GM23338 (cell line): ENCODE data around the gene TFPI. TPM values are rescaled to one million over a fixed set of nuclear protein-coding genes. Genes with fewer than 3 reads are reported as not detected.

ENCODE experiments used
- ATAC-seq: fragments of 200-7000 bp; cut with Tn5 transposase; 3 replicates; pipeline ENCODE4 v1.9.1; 2020
- DNase-seq: peaks from one replicate; pipeline ENCODE4 v3.0.0-alpha.2; 2015; ENCODE audit warnings: low spot score
- H2AFZ ChIP-seq: fragments of 200-600 bp; sonication (generic); 2 replicates; pipeline ENCODE4 v1.8.0; 2016; ENCODE audit warnings: antibody characterized with exemption, mild to moderate bottlenecking, moderate library complexity
- H3F3A ChIP-seq: fragments of 200-600 bp; sonication (generic); replicated peaks from 2 replicates; pipeline ENCODE4 v1.8.0; 2017; ENCODE audit warnings: antibody characterized with exemption, mixed run types, low read depth
- H3K27ac ChIP-seq: fragments of 200-600 bp; sonication (generic); 2 replicates; pipeline ENCODE4 v1.6.1; 2016; ENCODE audit warnings: low read depth
- H3K27me3 ChIP-seq: fragments of 200-600 bp; sonication (generic); 2 replicates; pipeline ENCODE4 v1.8.0; 2016; ENCODE audit warnings: mild to moderate bottlenecking, mixed run types, moderate library complexity; ENCODE audit not compliant: insufficient read depth
- H3K36me3 ChIP-seq: fragments of 200-600 bp; sonication (generic); 2 replicates; pipeline ENCODE4 v1.8.0; 2016; ENCODE audit warnings: mild to moderate bottlenecking; ENCODE audit not compliant: insufficient read depth
- H3K4me1 ChIP-seq: fragments of 200-600 bp; sonication (generic); 2 replicates; pipeline ENCODE4 v1.8.0; 2016; ENCODE audit warnings: mild to moderate bottlenecking, moderate library complexity; ENCODE audit not compliant: insufficient read depth
- H3K4me2 ChIP-seq: fragments of 200-600 bp; sonication (generic); 2 replicates; pipeline ENCODE4 v1.7.1; 2017; ENCODE audit warnings: mixed run types
- H3K4me3 ChIP-seq: fragments of 200-600 bp; sonication (generic); 2 replicates; pipeline ENCODE4 v1.6.1; 2016; ENCODE audit warnings: mixed run types
- H3K79me2 ChIP-seq: fragments of 200-600 bp; sonication (generic); replicated peaks from 2 replicates; pipeline ENCODE4 v1.8.0; 2017; ENCODE audit warnings: mild to moderate bottlenecking; ENCODE audit not compliant: insufficient read depth
- H3K9me2 ChIP-seq: fragments of 200-600 bp; sonication (generic); 2 replicates; pipeline ENCODE4 v1.8.0; 2017; ENCODE audit not compliant: insufficient read depth
- H4K20me1 ChIP-seq: fragments of 200-600 bp; sonication (generic); replicated peaks from 2 replicates; pipeline ENCODE4 v1.8.0; 2017; ENCODE audit warnings: mild to moderate bottlenecking; ENCODE audit not compliant: insufficient read depth
- H3K27ac Mint-ChIP-seq: 2 replicates; pipeline ENCODE4 v1.8.0; 2020; ENCODE audit warnings: inconsistent platforms, mild to moderate bottlenecking, moderate library complexity, mixed read lengths
- H3K27me3 Mint-ChIP-seq: 3 replicates; pipeline ENCODE4 v1.8.0; 2022; ENCODE audit warnings: low read depth, mild to moderate bottlenecking, moderate library complexity, mixed read lengths, inconsistent platforms; ENCODE audit not compliant: insufficient read depth, poor library complexity
- H3K36me3 Mint-ChIP-seq: 3 replicates; pipeline ENCODE4 v1.8.0; 2021; ENCODE audit warnings: low read depth, mild to moderate bottlenecking, inconsistent platforms, moderate library complexity, mixed read lengths
- H3K4me1 Mint-ChIP-seq: 3 replicates; pipeline ENCODE4 v1.8.0; 2020; ENCODE audit warnings: mild to moderate bottlenecking, inconsistent platforms, mixed read lengths
- H3K4me3 Mint-ChIP-seq: 3 replicates; pipeline ENCODE4 v1.8.0; 2021; ENCODE audit warnings: moderate library complexity, mild to moderate bottlenecking, inconsistent platforms, mixed read lengths
- H3K9me3 Mint-ChIP-seq: 3 replicates; pipeline ENCODE4 v1.8.0; 2020; ENCODE audit warnings: moderate library complexity, mild to moderate bottlenecking, inconsistent platforms, mixed read lengths
- CREB1 ChIP-seq: fragments of 250-450 bp; sonication (Bioruptor Pico); IDR thresholded peaks from 2 replicates; pipeline ENCODE4 v1.5.0; 2020; ENCODE audit warnings: low read depth, mild to moderate bottlenecking, moderate library complexity
- EZH2phosphoT487 ChIP-seq: fragments of 200-600 bp; sonication (generic); IDR thresholded peaks from one replicate; pipeline ENCODE4 v1.8.1; 2018; ENCODE audit warnings: antibody characterized with exemption; ENCODE audit not compliant: unreplicated experiment
- NANOG ChIP-seq: IDR thresholded peaks from 2 replicates; pipeline ENCODE4 v1.6.1; 2016; ENCODE audit warnings: antibody characterized with exemption, borderline replicate concordance
- STAT1 ChIP-seq: IDR thresholded peaks from one replicate; pipeline ENCODE4 v1.6.1; 2016; ENCODE audit warnings: antibody characterized with exemption; ENCODE audit not compliant: unreplicated experiment
- ZNF114 ChIP-seq: fragments of 250-450 bp; sonication (Bioruptor Pico); IDR thresholded peaks from 2 replicates; pipeline ENCODE4 v1.5.0; 2020; ENCODE audit warnings: mild to moderate bottlenecking, moderate library complexity
- ZNF331 ChIP-seq: fragments of 250-450 bp; sonication (Bioruptor Pico); IDR thresholded peaks from 2 replicates; pipeline ENCODE4 v1.5.0; 2020; ENCODE audit warnings: low read depth, mild to moderate bottlenecking, moderate library complexity
- polyA plus RNA-seq: library from polyadenylated mRNA; unstranded; fragments of >200 nt; fragmentation: Nextera tagmentation; extraction: Ambion mirVana; gene quantifications from 2 replicates; pipeline ENCODE4 v1.2.1, GENCODE V29; 2016
- total RNA-seq: library from RNA; depleted of rRNA; stranded (reverse); fragments of >200 nt; shearing (Covaris generic); gene quantifications from 2 replicates; pipeline ENCODE4 v1.2.3, GENCODE V29; 2014
- TF ChIP-seq, protein P1 (sequence below): IDR thresholded peaks from one replicate; pipeline ENCODE4 v1.6.1; 2018; ENCODE audit warnings: antibody characterized with exemption; ENCODE audit not compliant: unreplicated experiment
- TF ChIP-seq, protein P2 (sequence below), 2 experiments: fragments of 200-600 bp in 1 of 2; sonication (generic) in 1 of 2; conservative IDR thresholded peaks; 2 replicates each; pipeline versions ENCODE4 v1.5.1 to v1.6.1; 2016 to 2017; ENCODE audit warnings: antibody characterized with exemption in 2 of 2, low read depth in 2 of 2, mild to moderate bottlenecking in 2 of 2, moderate library complexity in 1 of 2
- TF ChIP-seq, protein P3 (sequence below): fragments of 250-450 bp; sonication (Bioruptor Pico); IDR thresholded peaks from 2 replicates; pipeline ENCODE4 v1.5.0; 2020; ENCODE audit warnings: mild to moderate bottlenecking, moderate library complexity
- TF ChIP-seq, protein P4 (sequence below): IDR thresholded peaks from 2 replicates; pipeline ENCODE4 v1.6.1; 2016; ENCODE audit warnings: antibody characterized with exemption

The TFPI gene
- total and polyA plus RNA-seq, 2 experiments from 2014 or later, result 1.8 to 1.9 TPM

DNA sequence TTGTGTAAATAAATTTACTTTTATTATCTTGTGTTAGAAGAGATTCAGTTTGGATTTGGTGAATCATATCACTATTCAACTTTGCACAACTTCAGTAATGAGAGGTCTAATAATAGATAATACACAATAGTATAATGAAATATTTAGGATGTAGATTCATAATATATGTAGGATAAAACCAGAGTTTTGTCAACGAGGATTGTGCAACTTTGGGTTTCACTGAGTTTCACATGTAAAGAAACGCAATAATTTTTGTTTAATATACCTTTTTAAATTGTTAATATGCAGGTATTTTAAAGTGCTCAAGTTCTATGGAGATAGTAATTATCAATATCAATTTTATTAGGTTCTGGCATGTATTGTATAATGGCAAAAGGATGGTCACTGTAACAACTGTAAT is 111.5 kb downstream of the TFPI start:
- TF ChIP-seq, protein P1, sequence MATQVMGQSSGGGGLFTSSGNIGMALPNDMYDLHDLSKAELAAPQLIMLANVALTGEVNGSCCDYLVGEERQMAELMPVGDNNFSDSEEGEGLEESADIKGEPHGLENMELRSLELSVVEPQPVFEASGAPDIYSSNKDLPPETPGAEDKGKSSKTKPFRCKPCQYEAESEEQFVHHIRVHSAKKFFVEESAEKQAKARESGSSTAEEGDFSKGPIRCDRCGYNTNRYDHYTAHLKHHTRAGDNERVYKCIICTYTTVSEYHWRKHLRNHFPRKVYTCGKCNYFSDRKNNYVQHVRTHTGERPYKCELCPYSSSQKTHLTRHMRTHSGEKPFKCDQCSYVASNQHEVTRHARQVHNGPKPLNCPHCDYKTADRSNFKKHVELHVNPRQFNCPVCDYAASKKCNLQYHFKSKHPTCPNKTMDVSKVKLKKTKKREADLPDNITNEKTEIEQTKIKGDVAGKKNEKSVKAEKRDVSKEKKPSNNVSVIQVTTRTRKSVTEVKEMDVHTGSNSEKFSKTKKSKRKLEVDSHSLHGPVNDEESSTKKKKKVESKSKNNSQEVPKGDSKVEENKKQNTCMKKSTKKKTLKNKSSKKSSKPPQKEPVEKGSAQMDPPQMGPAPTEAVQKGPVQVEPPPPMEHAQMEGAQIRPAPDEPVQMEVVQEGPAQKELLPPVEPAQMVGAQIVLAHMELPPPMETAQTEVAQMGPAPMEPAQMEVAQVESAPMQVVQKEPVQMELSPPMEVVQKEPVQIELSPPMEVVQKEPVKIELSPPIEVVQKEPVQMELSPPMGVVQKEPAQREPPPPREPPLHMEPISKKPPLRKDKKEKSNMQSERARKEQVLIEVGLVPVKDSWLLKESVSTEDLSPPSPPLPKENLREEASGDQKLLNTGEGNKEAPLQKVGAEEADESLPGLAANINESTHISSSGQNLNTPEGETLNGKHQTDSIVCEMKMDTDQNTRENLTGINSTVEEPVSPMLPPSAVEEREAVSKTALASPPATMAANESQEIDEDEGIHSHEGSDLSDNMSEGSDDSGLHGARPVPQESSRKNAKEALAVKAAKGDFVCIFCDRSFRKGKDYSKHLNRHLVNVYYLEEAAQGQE, result no peak
- TF ChIP-seq ZNF114 (CRISPR knock-in tag), result no peak
- Mint-ChIP-seq H3K4me1 (peaks cover 10% of the 10 kb centered on the region; the same call in 2 of the 3 replicates), H3K4me3 (no peak overlapping the region), H3K27ac (no peak overlapping the region), H3K27me3 (no peaks in the 10 kb centered on the region), H3K36me3 (no peaks in the 10 kb centered on the region), H3K9me3 (no peaks in the 10 kb centered on the region)
- H4K20me1 ChIP-seq, result no peaks in the 10 kb centered on the region
- no peaks in the 10 kb centered on the region for H3K36me3 ChIP-seq
- H3K27me3 ChIP-seq, result no peaks in the 10 kb centered on the region
- DNase-seq, result no peak
- H3K27ac ChIP-seq, result no peak overlapping the region
- no peaks in the 10 kb centered on the region for H3K4me1 ChIP-seq
- no peak for ATAC-seq
- H3K79me2 ChIP-seq, result no peaks in the 10 kb centered on the region
- H3F3A ChIP-seq, result no peaks in the 10 kb centered on the region
- no peak overlapping the region for H2AFZ ChIP-seq
- no peak overlapping the region for H3K4me2 ChIP-seq
- no peaks in the 10 kb centered on the region for H3K9me2 ChIP-seq
- no peak overlapping the region for H3K4me3 ChIP-seq

DNA sequence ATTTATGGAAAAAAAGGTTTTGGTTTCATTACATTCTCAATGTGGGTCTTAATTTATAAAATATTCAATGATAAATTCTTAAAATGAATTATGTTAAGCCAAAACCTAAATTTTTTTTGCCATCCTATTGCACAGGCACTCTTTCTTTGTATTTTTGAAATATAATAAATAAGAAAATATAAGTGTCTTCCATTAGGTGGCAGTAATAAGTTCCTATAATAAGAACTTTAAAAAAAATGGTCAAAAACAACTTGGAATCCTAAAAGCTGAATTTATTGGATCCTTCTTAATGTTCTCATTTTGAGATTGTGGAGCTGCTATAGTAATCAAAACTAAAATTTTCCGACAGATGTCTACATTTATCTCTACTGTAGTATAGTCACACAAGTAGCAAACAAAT is 111.9 kb downstream of the TFPI start:
- Histone ChIP-seq H4K20me1 (no peaks in the 10 kb centered on the region), H3K27me3 (no peaks in the 10 kb centered on the region), H3K9me2 (no peaks in the 10 kb centered on the region), H3K4me1 (no peaks in the 10 kb centered on the region), H3K79me2 (no peaks in the 10 kb centered on the region), H3K4me2 (no peak overlapping the region), H2AFZ (no peak overlapping the region), H3K27ac (no peak overlapping the region), H3K4me3 (no peak overlapping the region), H3K36me3 (no peaks in the 10 kb centered on the region), H3F3A (no peaks in the 10 kb centered on the region)
- no peak for ATAC-seq
- DNase-seq, result no peak
- Mint-ChIP-seq H3K27me3 (no peaks in the 10 kb centered on the region), H3K4me3 (no peak overlapping the region), H3K27ac (no peak overlapping the region), H3K4me1 (peaks cover 8% of the 10 kb centered on the region; the same call in 2 of the 3 replicates), H3K9me3 (no peaks in the 10 kb centered on the region), H3K36me3 (no peaks in the 10 kb centered on the region)
- TF ChIP-seq EZH2phosphoT487 (no peak), CREB1 (CRISPR knock-in tag) (no peak), ZNF114 (CRISPR knock-in tag) (no peak), NANOG (no peak), ZNF331 (no peak), STAT1 (no peak)
- TF ChIP-seq, protein P2, sequence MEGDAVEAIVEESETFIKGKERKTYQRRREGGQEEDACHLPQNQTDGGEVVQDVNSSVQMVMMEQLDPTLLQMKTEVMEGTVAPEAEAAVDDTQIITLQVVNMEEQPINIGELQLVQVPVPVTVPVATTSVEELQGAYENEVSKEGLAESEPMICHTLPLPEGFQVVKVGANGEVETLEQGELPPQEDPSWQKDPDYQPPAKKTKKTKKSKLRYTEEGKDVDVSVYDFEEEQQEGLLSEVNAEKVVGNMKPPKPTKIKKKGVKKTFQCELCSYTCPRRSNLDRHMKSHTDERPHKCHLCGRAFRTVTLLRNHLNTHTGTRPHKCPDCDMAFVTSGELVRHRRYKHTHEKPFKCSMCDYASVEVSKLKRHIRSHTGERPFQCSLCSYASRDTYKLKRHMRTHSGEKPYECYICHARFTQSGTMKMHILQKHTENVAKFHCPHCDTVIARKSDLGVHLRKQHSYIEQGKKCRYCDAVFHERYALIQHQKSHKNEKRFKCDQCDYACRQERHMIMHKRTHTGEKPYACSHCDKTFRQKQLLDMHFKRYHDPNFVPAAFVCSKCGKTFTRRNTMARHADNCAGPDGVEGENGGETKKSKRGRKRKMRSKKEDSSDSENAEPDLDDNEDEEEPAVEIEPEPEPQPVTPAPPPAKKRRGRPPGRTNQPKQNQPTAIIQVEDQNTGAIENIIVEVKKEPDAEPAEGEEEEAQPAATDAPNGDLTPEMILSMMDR (conservative IDR thresholded peaks at IDR 0.05; ENCODE audit: low read depth in 2 of 2), result no peak; a peak in 1 of 4 replicates
- TF ChIP-seq, protein P3, sequence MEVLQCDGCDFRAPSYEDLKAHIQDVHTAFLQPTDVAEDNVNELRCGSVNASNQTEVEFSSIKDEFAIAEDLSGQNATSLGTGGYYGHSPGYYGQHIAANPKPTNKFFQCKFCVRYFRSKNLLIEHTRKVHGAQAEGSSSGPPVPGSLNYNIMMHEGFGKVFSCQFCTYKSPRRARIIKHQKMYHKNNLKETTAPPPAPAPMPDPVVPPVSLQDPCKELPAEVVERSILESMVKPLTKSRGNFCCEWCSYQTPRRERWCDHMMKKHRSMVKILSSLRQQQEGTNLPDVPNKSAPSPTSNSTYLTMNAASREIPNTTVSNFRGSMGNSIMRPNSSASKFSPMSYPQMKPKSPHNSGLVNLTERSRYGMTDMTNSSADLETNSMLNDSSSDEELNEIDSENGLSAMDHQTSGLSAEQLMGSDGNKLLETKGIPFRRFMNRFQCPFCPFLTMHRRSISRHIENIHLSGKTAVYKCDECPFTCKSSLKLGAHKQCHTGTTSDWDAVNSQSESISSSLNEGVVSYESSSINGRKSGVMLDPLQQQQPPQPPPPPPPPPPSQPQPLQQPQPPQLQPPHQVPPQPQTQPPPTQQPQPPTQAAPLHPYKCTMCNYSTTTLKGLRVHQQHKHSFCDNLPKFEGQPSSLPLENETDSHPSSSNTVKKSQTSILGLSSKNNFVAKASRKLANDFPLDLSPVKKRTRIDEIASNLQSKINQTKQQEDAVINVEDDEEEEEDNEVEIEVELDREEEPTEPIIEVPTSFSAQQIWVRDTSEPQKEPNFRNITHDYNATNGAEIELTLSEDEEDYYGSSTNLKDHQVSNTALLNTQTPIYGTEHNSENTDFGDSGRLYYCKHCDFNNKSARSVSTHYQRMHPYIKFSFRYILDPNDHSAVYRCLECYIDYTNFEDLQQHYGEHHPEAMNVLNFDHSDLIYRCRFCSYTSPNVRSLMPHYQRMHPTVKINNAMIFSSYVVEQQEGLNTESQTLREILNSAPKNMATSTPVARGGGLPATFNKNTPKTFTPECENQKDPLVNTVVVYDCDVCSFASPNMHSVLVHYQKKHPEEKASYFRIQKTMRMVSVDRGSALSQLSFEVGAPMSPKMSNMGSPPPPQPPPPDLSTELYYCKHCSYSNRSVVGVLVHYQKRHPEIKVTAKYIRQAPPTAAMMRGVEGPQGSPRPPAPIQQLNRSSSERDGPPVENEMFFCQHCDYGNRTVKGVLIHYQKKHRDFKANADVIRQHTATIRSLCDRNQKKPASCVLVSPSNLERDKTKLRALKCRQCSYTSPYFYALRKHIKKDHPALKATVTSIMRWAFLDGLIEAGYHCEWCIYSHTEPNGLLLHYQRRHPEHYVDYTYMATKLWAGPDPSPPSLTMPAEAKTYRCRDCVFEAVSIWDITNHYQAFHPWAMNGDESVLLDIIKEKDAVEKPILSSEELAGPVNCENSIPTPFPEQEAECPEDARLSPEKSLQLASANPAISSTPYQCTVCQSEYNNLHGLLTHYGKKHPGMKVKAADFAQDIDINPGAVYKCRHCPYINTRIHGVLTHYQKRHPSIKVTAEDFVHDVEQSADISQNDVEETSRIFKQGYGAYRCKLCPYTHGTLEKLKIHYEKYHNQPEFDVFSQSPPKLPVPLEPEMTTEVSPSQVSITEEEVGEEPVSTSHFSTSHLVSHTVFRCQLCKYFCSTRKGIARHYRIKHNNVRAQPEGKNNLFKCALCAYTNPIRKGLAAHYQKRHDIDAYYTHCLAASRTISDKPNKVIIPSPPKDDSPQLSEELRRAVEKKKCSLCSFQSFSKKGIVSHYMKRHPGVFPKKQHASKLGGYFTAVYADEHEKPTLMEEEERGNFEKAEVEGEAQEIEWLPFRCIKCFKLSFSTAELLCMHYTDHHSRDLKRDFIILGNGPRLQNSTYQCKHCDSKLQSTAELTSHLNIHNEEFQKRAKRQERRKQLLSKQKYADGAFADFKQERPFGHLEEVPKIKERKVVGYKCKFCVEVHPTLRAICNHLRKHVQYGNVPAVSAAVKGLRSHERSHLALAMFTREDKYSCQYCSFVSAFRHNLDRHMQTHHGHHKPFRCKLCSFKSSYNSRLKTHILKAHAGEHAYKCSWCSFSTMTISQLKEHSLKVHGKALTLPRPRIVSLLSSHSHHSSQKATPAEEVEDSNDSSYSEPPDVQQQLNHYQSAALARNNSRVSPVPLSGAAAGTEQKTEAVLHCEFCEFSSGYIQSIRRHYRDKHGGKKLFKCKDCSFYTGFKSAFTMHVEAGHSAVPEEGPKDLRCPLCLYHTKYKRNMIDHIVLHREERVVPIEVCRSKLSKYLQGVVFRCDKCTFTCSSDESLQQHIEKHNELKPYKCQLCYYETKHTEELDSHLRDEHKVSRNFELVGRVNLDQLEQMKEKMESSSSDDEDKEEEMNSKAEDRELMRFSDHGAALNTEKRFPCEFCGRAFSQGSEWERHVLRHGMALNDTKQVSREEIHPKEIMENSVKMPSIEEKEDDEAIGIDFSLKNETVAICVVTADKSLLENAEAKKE (CRISPR knock-in tag), result no peak
- TF ChIP-seq, protein P4, sequence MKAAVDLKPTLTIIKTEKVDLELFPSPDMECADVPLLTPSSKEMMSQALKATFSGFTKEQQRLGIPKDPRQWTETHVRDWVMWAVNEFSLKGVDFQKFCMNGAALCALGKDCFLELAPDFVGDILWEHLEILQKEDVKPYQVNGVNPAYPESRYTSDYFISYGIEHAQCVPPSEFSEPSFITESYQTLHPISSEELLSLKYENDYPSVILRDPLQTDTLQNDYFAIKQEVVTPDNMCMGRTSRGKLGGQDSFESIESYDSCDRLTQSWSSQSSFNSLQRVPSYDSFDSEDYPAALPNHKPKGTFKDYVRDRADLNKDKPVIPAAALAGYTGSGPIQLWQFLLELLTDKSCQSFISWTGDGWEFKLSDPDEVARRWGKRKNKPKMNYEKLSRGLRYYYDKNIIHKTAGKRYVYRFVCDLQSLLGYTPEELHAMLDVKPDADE, result no peak
